CD4-positive, CD25-positive, alpha-beta regulatory T cell (primary cell): ENCODE data around the gene KIF6. TPM values are rescaled to one million over a fixed set of nuclear protein-coding genes. Genes with fewer than 3 reads are reported as not detected.
A peak's percentile ranks its signal among the peaks of the same experiment; 100 is the strongest.

Experiments
- ATAC-seq, 2 donors: fragments of 150-1000 bp; cut with Tn5 transposase; one replicate each; pipeline ENCODE4 v1.10.0; 2021; ENCODE audit warnings: low read depth in 2 of 2, moderate number of reproducible peaks in 2 of 2, moderate library complexity in 1 of 2
- DNase-seq, 3 donors: peaks; one replicate each; pipeline versions ENCODE4 v3.0.0 to v3.0.0-alpha.2; 2012 to 2022; ENCODE audit warnings: mixed read lengths in 1 of 3
- H3K27ac ChIP-seq: one replicate; pipeline ENCODE4 v1.7.0; 2013; ENCODE audit warnings: mild to moderate bottlenecking, low read length; ENCODE audit not compliant: insufficient read depth, poor library complexity, severe bottlenecking
- H3K27me3 ChIP-seq: one replicate; pipeline ENCODE4 v1.7.0; 2013; ENCODE audit warnings: low read length; ENCODE audit not compliant: control insufficient read depth, insufficient read depth
- H3K36me3 ChIP-seq: one replicate; pipeline ENCODE4 v1.7.0; 2013; ENCODE audit warnings: mild to moderate bottlenecking, low read length, moderate library complexity; ENCODE audit not compliant: control insufficient read depth, insufficient read depth
- H3K4me1 ChIP-seq: 2 replicates; pipeline ENCODE4 v1.7.0; 2013; ENCODE audit warnings: mild to moderate bottlenecking, low read length; ENCODE audit not compliant: insufficient read depth, control insufficient read depth, poor library complexity, severe bottlenecking
- H3K4me3 ChIP-seq: one replicate; pipeline ENCODE4 v1.7.0; 2013; ENCODE audit warnings: low read depth, mild to moderate bottlenecking, low read length, moderate library complexity
- H3K9me3 ChIP-seq, 2 experiments: 1 replicate in 1 of 2; 2 replicates in 1 of 2; pipeline ENCODE4 v1.7.0; 2013; ENCODE audit warnings: low read length in 2 of 2, mild to moderate bottlenecking in 1 of 2, moderate library complexity in 1 of 2; ENCODE audit not compliant: control insufficient read depth in 2 of 2
- H3K27ac Mint-ChIP-seq, 3 donors: one replicate each; pipeline ENCODE4 v1.8.0; 2020 to 2022; ENCODE audit warnings: mild to moderate bottlenecking in 3 of 3, mixed read lengths in 3 of 3, moderate library complexity in 2 of 3
- H3K27me3 Mint-ChIP-seq: one replicate; pipeline ENCODE4 v1.8.0; 2022; ENCODE audit warnings: mild to moderate bottlenecking, mixed read lengths
- H3K36me3 Mint-ChIP-seq: one replicate; pipeline ENCODE4 v1.8.0; 2020; ENCODE audit warnings: mixed read lengths
- H3K4me1 Mint-ChIP-seq, 4 donors: one replicate each; pipeline ENCODE4 v1.8.0; 2020 to 2022; ENCODE audit warnings: mixed read lengths in 4 of 4, mild to moderate bottlenecking in 1 of 4
- H3K4me3 Mint-ChIP-seq, 4 donors: one replicate each; pipeline ENCODE4 v1.8.0; 2020 to 2022; ENCODE audit warnings: mild to moderate bottlenecking in 4 of 4, mixed read lengths in 4 of 4, moderate library complexity in 3 of 4
- H3K9me3 Mint-ChIP-seq, 7 donors: one replicate each; pipeline ENCODE4 v1.8.0; 2020 to 2022; ENCODE audit warnings: mixed read lengths in 7 of 7, mild to moderate bottlenecking in 3 of 7, moderate library complexity in 2 of 7
- polyA plus RNA-seq, 4 donors: library from polyadenylated mRNA; unstranded; fragments of 300-500 nt; fragmentation: Illumina TruSeq; gene quantifications; one replicate each; pipeline ENCODE4 v1.2.3, GENCODE V29; 2021
- total RNA-seq: library from RNA; stranded (reverse); gene quantifications from one replicate; pipeline ENCODE4 v1.2.3, GENCODE V29; 2022

Gene KIF6
- total and polyA plus RNA-seq, 5 donors from 2014 or later: not detected

DNA sequence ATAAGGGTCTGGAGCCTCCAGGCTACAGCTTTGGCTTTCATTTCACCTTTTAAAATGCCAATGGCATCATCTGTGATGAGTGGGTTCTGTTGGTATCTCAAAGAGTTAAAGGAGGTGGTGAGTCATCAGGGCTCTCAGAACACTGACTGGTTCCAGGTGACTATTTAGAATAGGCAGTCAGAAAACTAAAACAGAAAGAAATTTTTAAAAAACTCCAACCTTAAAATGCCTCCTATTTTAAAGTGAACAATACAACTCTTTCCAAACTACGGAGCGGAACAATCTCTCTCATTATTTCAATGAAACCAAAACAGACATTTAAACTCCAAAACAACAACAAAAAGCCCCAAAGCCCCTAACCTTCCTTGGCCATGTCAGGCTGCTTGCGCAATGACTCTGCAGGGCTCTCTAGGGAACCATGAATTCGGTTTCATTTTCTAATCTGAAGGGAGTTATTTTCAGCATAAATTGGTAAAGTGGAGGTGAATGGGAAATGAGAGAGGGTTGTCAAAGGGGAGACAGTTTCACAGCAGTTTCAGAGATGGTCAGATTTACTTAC lies 194.9 kb downstream of the KIF6 start:
- Histone ChIP-seq H3K9me3 (no peaks in the 10 kb centered on the region), H3K27me3 (no peaks in the 10 kb centered on the region), H3K4me3 (no peak overlapping the region), H3K27ac (no peak overlapping the region), H3K4me1 (no peaks in the 10 kb centered on the region), H3K36me3 (no peaks in the 10 kb centered on the region)
- Mint-ChIP-seq H3K27me3 (peaks cover 4% of the 10 kb centered on the region), H3K4me1 (no peaks in the 10 kb centered on the region), H3K36me3 (no peaks in the 10 kb centered on the region), H3K27ac (peak overlapping the region in 1 of 3 donors; percentile 58), H3K4me3 (no peak overlapping the region), H3K9me3 (peaks cover 0 to 8% (median 0%) of the 10 kb centered on the region in 7 donors)
- ATAC-seq (no peak), DNase-seq (peak in 1 of 3 donors; percentile 2)

DNA sequence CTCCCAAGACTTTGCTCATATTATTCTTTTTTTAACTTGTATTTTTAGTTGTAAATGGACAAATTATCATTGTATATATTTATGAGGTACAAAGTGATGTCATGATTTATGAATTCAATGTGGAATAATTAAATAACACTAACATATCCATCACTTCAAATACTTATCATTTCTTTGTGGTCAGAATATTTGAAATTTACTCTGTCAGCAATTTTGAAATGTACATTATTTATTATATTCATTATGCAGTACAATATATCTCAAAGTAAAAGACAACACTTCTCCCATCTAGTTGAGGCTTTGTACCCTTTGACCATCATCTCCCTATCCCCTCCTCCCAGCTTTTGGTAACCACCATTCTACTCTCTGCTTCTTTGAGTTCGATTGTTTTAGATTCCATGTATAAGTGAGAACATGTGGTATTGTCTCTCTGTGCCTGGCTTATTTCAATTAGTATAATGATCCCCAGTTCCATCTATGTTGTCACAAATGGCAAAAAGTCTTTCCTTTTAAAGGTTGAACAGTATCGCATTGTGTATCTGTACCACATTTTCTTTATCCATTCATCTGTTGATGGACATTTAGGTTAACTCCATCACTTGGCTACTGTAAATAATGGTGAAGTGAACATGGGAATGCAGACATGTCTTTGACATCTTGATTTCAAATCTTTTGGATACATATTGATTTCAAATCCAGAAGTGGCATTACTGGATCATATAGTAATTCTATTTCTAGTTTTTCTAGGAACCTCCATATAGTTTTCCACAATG lies 197.2 kb downstream of the KIF6 start:
- Histone ChIP-seq H3K9me3 (no peaks in the 10 kb centered on the region), H3K27ac (no peak overlapping the region), H3K36me3 (no peaks in the 10 kb centered on the region), H3K4me3 (no peak overlapping the region), H3K4me1 (no peaks in the 10 kb centered on the region), H3K27me3 (no peaks in the 10 kb centered on the region)
- no peaks in the 10 kb centered on the region for H3K36me3 Mint-ChIP-seq
- H3K9me3 Mint-ChIP-seq: peaks cover 0 to 8% (median 0%) of the 10 kb centered on the region in 7 donors
- DNase-seq: no peak
- no peak overlapping the region for H3K27ac Mint-ChIP-seq
- peaks cover 4% of the 10 kb centered on the region for H3K27me3 Mint-ChIP-seq
- no peak overlapping the region for H3K4me3 Mint-ChIP-seq
- ATAC-seq: no peak
- no peaks in the 10 kb centered on the region for H3K4me1 Mint-ChIP-seq

- no peaks in the 10 kb centered on the region for H3K9me3 ChIP-seq
Measured at GRCh38 chr6:39524007-39524406, 201.2 kb downstream of the KIF6 start.

DNA sequence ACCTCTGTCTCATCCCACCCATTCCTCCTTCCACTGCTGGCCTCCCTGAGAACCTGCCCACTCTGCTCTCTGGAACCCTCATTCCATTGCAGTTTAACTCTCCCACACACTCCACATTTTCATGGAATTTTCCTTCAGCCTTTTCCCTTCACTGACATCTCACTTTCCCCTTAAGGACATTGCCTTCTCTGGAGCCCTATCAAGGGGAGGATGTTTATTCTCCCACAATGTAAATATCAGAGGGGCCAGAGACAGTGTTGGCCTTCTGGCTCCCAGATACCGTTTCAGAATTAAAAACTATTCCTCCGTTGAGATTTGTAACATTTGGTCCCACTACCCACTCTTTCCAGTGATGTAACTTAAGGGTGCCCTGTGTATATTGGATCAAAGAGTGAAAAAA lies 203.2 kb downstream of the KIF6 start:
- Mint-ChIP-seq H3K27ac (no peak overlapping the region), H3K36me3 (no peaks in the 10 kb centered on the region), H3K4me1 (no peaks in the 10 kb centered on the region), H3K27me3 (no peaks in the 10 kb centered on the region), H3K4me3 (no peak overlapping the region), H3K9me3 (no peaks in the 10 kb centered on the region)
- Histone ChIP-seq H3K36me3 (no peaks in the 10 kb centered on the region), H3K4me1 (no peaks in the 10 kb centered on the region), H3K9me3 (no peaks in the 10 kb centered on the region), H3K27me3 (peaks cover 2% of the 10 kb centered on the region), H3K27ac (no peak overlapping the region), H3K4me3 (no peak overlapping the region)
- ATAC-seq (no peak), DNase-seq (no peak)

More at GRCh38 chr6:39524007-39524406, 201.2 kb downstream of the KIF6 start:
- Mint-ChIP-seq H3K27ac (no peak overlapping the region), H3K9me3 (peaks cover 0 to 4% (median 0%) of the 10 kb centered on the region in 7 donors), H3K27me3 (peaks cover 4% of the 10 kb centered on the region), H3K4me1 (no peaks in the 10 kb centered on the region), H3K4me3 (no peak overlapping the region), H3K36me3 (no peaks in the 10 kb centered on the region)
- Histone ChIP-seq H3K27me3 (peaks cover 2% of the 10 kb centered on the region), H3K36me3 (no peaks in the 10 kb centered on the region), H3K4me1 (no peaks in the 10 kb centered on the region), H3K27ac (no peak overlapping the region), H3K4me3 (no peak overlapping the region)
- DNase-seq (no peak), ATAC-seq (no peak)

- Histone ChIP-seq H3K27ac (no peak overlapping the region), H3K9me3 (no peaks in the 10 kb centered on the region), H3K36me3 (no peaks in the 10 kb centered on the region), H3K4me1 (no peaks in the 10 kb centered on the region), H3K27me3 (peaks cover 2% of the 10 kb centered on the region), H3K4me3 (no peak overlapping the region)
- ATAC-seq: no peak
- no peaks in the 10 kb centered on the region for H3K36me3 Mint-ChIP-seq
- H3K27ac Mint-ChIP-seq: no peak overlapping the region
- no peaks in the 10 kb centered on the region for H3K9me3 Mint-ChIP-seq
- H3K27me3 Mint-ChIP-seq: no peaks in the 10 kb centered on the region
- no peak overlapping the region for H3K4me3 Mint-ChIP-seq
- H3K4me1 Mint-ChIP-seq: no peaks in the 10 kb centered on the region
- DNase-seq: no peak
Measured at GRCh38 chr6:39520916-39521315, 204.3 kb downstream of the KIF6 start.

- Mint-ChIP-seq H3K9me3 (no peaks in the 10 kb centered on the region), H3K4me1 (no peaks in the 10 kb centered on the region), H3K27ac (no peak overlapping the region), H3K27me3 (no peaks in the 10 kb centered on the region), H3K36me3 (no peaks in the 10 kb centered on the region), H3K4me3 (no peak overlapping the region)
- no peak for DNase-seq
- Histone ChIP-seq H3K4me1 (no peaks in the 10 kb centered on the region), H3K27ac (no peak overlapping the region), H3K27me3 (peaks cover 4% of the 10 kb centered on the region), H3K9me3 (no peaks in the 10 kb centered on the region), H3K36me3 (no peaks in the 10 kb centered on the region), H3K4me3 (no peak overlapping the region)
- no peak for ATAC-seq
Measured at GRCh38 chr6:39520411-39520810, 204.8 kb downstream of the KIF6 start.

GRCh38 chr6:39518221-39518620 lies 207.0 kb downstream of the KIF6 start:
- no peak overlapping the region for H3K4me3 ChIP-seq
- no peaks in the 10 kb centered on the region for H3K36me3 ChIP-seq
- Mint-ChIP-seq H3K4me1 (no peaks in the 10 kb centered on the region), H3K27me3 (no peaks in the 10 kb centered on the region), H3K9me3 (no peaks in the 10 kb centered on the region), H3K36me3 (no peaks in the 10 kb centered on the region), H3K27ac (no peak overlapping the region), H3K4me3 (no peak overlapping the region)
- H3K4me1 ChIP-seq: no peaks in the 10 kb centered on the region
- peaks cover 4% of the 10 kb centered on the region for H3K27me3 ChIP-seq
- no peaks in the 10 kb centered on the region for H3K9me3 ChIP-seq
- DNase-seq (no peak), ATAC-seq (no peak)
- no peak overlapping the region for H3K27ac ChIP-seq

DNA sequence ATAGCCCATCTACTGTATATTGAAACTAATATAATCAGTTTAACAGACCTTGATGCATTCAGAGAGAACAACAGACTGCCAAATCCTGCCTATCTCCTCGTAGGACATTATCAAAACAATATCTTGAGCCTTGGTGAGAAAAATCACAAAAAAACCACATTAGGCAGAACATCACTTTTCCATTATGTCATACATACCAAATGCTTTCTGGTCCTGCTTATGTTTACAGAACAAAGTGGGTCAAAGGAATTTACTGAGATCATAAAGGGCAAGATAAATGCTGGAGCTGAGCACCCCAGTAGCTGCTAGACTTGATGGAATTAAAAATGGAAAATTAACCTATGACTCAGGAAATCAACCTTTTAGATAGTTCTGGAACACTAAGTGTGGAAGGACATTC lies 207.5 kb downstream of the KIF6 start:
- no peaks in the 10 kb centered on the region for H3K36me3 ChIP-seq
- Mint-ChIP-seq H3K4me1 (no peaks in the 10 kb centered on the region), H3K27me3 (no peaks in the 10 kb centered on the region), H3K4me3 (no peak overlapping the region), H3K9me3 (peaks cover 0 to under 1% (median 0%) of the 10 kb centered on the region in 7 donors), H3K36me3 (no peaks in the 10 kb centered on the region), H3K27ac (no peak overlapping the region)
- no peak overlapping the region for H3K4me3 ChIP-seq
- ATAC-seq (no peak), DNase-seq (no peak)
- no peak overlapping the region for H3K27ac ChIP-seq
- H3K27me3 ChIP-seq: peaks cover 4% of the 10 kb centered on the region
- H3K4me1 ChIP-seq: no peaks in the 10 kb centered on the region
- H3K9me3 ChIP-seq: no peaks in the 10 kb centered on the region
